Stimulated activated CD4-positive, alpha-beta T cell treated with anti-CD3 and anti-CD28 coated beads, Interleukin-4, amount 100 ng/mL, for 1 hour (primary cell): ENCODE data around the gene SEPHS2.

Source experiments
- DNase-seq: peaks from one replicate; pipeline ENCODE4 v3.0.0-alpha.2; 2020

SEPHS2 gene

DNA sequence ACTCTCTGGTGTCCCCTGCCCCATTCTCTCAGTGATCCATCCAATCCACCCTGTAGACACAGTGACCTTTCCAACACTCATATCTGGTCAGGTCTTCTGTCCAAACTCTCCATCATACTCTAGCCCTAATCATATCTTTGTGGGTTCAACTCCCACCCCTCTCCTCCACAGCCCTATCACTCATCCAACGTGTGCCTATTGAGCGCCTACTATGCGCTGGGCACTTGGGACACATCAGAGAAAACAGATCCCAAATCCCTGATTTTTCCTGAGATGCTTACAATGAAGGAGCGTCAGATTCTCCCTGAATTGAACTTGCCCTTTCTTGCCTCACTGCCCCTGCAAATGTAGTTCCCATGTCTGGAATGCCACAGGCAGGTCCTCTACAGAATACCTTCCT, 17.6 kb downstream of the SEPHS2 start:
- no peak for DNase-seq

DNA sequence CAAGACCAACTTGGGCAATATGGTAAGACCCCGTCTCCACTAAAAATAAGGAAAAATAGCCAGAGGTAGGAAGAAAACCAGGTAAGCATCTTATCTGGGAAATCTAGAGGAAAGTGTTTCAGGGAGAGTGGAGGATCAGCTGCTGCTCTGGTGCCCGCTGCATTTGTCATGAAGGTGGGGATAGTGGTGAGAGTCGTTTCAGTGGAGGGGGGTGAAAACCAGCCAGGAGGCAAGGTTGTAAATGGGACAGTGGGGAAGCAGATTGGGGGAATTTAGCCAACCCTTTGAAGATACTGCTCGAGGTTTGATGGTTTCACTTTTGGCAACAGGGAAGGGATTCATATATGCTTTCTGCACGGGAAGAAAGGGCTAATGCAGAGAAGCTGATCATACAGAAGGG, 24.7 kb downstream of the SEPHS2 start:
- no peak for DNase-seq

- DNase-seq = no peak
These were observed 27.1 kb downstream of the SEPHS2 start for GRCh38 chr16:30418350-30419181.

- peak; percentile 88 for DNase-seq
These were observed 27.9 kb downstream of the SEPHS2 start for GRCh38 chr16:30417529-30418349.

DNA sequence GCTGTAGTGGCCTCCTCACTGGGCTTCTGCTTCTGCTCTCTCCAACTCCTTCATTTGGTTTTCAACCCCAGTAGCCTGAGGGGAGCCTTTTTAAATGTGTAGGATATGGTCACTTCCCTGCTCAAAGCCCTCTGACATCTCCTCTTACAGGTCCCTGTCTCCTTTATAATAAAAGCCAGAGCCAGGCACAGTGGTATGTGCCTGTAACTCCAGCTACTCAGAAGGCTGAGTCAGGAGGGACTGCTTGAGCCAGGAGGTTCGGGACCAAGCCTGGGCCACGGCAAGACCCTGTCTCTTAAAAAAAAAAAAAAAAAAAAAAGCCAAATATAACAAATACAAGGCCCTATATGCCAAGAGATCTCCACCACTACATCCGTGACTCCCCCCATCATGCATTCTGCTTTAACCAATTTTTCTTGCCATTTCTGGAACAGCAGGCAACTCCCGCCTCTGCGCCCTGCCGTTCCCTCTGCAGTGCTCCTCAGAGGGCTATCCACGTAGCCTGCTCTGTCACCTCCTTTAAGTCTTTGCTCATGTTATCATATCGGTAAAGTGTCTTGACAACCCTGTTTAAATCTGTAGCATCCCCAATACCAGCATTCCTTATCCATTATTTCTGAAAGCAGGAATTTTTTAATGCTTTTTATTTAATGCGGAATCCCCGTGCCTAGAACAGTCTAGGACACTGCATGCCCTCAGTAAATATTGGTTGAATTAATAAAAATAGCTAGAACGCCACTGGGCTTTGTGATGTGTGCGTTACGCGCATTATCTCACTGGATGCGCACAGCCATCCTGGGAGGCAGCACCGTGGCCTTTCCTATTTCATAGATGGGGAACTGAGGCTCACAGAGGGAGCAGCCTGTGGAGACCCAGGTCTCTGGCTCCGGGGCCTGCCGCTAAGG, 28.8 kb downstream of the SEPHS2 start:
- DNase-seq = no peak

DNA sequence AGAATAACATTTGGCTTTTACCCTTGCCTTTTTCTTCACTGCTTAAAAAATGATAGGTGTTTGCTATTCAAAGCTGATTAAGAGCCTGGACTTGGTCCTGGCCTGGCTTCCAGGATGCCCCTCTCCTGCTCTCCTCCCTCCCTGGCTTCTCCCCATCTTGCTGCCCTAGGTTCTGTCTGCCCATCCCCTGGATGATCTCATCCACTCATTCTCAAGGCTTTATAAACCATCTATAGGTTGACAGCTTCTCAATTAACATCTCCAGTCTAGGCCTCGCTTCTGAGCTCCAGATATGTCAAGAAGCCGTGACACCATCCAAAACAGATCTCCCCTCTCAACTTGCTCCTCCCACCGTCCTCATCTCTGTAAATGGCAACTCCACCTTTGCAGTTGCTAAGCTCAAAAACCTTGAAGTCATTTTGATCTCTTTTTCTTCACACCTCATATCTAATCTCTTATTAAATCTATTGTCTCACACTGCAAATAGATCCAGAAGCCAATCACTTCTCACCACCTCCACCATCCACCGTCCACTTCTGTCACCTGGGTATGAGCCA, 29.5 kb downstream of the SEPHS2 start:
- no peak for DNase-seq

DNA sequence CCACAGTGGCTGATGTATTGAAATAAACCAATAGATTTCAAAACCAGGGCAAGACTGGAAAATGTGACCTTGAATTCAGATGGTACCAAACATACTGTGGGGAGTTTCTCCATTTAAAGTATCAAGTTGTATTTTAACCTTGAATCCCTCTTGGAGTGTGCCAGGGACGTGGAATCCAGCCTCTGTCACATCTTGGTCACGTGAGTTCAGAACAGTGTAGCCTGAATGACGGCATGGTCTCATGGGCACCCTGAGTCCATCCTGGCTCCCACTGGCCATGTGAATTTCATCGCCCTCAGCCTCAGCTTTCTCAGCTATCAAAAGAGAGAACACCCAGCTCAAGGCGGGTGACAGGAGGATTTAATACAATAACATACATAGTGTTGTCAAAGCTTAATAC, 31.5 kb downstream of the SEPHS2 start:
- DNase-seq = no peak

DNA sequence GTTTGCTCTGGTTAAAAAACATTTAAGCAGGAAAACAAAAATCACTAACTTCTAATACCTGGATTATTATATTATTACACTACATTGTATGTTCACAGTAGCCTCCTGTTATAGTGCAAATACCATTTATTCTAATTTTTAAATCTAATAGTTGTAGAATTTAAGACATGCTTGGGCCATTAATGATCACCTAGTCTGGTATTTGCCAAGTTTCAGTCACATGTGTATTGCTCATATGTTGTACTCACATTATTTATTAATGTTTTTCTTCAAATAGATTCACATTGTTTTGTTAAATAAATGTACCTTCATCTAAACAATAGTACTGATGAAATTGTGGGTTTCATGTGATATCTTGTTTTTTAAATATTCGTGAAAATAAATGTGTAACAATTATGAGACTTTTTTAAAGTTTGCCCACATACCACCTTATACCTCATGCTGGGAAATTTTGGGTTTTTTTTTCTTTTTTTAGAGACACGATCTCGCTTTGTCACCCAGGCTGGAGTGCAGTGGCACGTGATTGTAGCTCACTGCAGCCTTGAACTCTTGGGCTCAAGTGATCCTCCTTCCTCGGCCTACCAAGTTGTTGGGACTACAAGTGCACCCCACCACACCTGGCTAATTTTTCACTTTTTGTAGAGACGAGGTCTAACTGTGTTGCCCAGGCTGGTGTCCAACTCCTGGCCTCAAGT, 32.4 kb downstream of the SEPHS2 start:
- DNase-seq = no peak

- peak; percentile 92 for DNase-seq
These were observed 36.3 kb downstream of the SEPHS2 start for GRCh38 chr16:30409125-30410060.

- DNase-seq = no peak
These were observed 37.7 kb downstream of the SEPHS2 start for GRCh38 chr16:30407804-30408534.

- peak; percentile 93 for DNase-seq
These were observed 38.4 kb downstream of the SEPHS2 start, which contains the start of gene ZNF771 for GRCh38 chr16:30407102-30407803. Gene ZNF771, plus strand, starts transcription at chr16:30407606. Its CDS starts 448 bp downstream, at chr16:30408054.

GRCh38 chr16:30406795-30407101, 38.9 kb downstream of the SEPHS2 start:
- DNase-seq = no peak

GRCh38 chr16:30401768-30402425, 43.8 kb downstream of the SEPHS2 start:
- DNase-seq = no peak

GRCh38 chr16:30399435-30400186, 46.1 kb downstream of the SEPHS2 start:
- DNase-seq = no peak

- DNase-seq = no peak
These were observed 46.8 kb downstream of the SEPHS2 start for GRCh38 chr16:30398661-30399434.

DNA sequence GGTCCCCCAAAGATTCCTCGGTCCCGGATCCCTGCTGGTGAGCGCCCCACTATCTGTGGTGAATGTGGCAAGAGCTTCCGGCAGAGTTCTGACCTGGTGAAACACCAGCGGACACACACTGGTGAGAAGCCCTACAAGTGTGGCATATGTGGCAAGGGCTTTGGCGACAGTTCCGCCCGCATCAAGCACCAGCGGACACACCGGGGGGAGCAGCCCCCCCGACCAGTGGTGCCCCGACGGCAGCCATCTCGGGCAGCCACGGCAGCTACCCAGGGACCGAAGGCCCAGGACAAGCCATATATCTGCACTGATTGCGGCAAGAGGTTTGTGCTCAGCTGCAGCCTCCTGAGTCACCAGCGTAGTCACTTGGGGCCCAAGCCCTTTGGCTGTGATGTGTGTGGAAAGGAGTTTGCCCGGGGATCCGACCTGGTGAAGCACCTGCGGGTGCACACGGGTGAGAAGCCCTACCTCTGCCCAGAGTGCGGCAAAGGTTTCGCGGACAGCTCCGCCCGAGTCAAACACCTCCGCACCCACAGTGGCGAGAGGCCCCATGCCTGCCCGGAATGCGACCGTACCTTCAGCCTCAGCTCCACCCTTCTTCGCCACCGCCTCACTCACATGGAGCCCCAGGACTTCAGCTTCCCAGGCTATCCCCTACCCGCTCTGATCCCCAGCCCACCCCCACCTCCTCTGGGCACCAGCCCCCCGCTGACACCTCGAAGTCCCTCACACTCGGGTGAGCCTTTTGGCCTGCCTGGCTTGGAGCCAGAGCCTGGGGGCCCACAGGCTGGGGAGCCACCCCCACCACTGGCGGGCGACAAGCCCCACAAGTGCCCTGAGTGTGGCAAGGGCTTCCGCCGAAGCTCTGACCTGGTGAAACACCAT, 47.7 kb downstream of the SEPHS2 start:
- no peak for DNase-seq
